Stimulated activated CD8-positive, alpha-beta memory T cell treated with anti-CD3 and anti-CD28 coated beads, Interleukin-2, amount 100 ng/mL, for 48 hours (primary cell): Measurements from ENCODE around the gene ANGPTL8.

Source experiments
- DNase-seq, 2 donors: peaks; one replicate each; pipeline ENCODE4 v3.0.0-alpha.2; 2020; ENCODE audit warnings: low read depth in 2 of 2

ANGPTL8 gene

GRCh38 chr19:11239377-11240000, at the start of gene ANGPTL8:
Gene ANGPTL8, plus strand, starts transcription at chr19:11239619. Its CDS starts 19 bp downstream, at chr19:11239638.
- no peak for DNase-seq

GRCh38 chr19:11190501-11190900, 48.9 kb upstream of the ANGPTL8 start:
- DNase-seq, result no peak

- no peak for DNase-seq
These were observed 48.1 kb upstream of the ANGPTL8 start for GRCh38 chr19:11191273-11191755.

GRCh38 chr19:11191934-11192333, 47.5 kb upstream of the ANGPTL8 start:
- no peak for DNase-seq

- no peak for DNase-seq
These were observed 46.2 kb upstream of the ANGPTL8 start for GRCh38 chr19:11192957-11193939.

GRCh38 chr19:11194173-11194572, 45.2 kb upstream of the ANGPTL8 start:
- no peak for DNase-seq

GRCh38 chr19:11194656-11195558, 44.5 kb upstream of the ANGPTL8 start:
- no peak for DNase-seq

- DNase-seq, result no peak
These were observed 43.7 kb upstream of the ANGPTL8 start for GRCh38 chr19:11195681-11196080.

GRCh38 chr19:11196406-11197287, 42.8 kb upstream of the ANGPTL8 start:
- DNase-seq, result no peak

GRCh38 chr19:11197291-11198174, 41.9 kb upstream of the ANGPTL8 start, which contains the start of gene KANK2:
Gene KANK2, minus strand, starts transcription at chr19:11197545. Its CDS starts 3,034 bp downstream, at chr19:11194511.
- peak; percentile 60 to 71 for DNase-seq

- DNase-seq, result no peak
These were observed 41.3 kb upstream of the ANGPTL8 start for GRCh38 chr19:11198175-11198534.

GRCh38 chr19:11198769-11199424, 40.5 kb upstream of the ANGPTL8 start:
- no peak for DNase-seq

- no peak for DNase-seq
These were observed 39.9 kb upstream of the ANGPTL8 start for GRCh38 chr19:11199517-11199916.

- no peak for DNase-seq
These were observed 39.3 kb upstream of the ANGPTL8 start for GRCh38 chr19:11200015-11200574.

GRCh38 chr19:11200931-11201330, 38.5 kb upstream of the ANGPTL8 start:
- no peak for DNase-seq

- DNase-seq, result no peak
These were observed 37.6 kb upstream of the ANGPTL8 start for GRCh38 chr19:11201791-11202190.

GRCh38 chr19:11202488-11203193, 36.8 kb upstream of the ANGPTL8 start:
- DNase-seq, result no peak
